ENCODE measurements around the gene UBE2E2.

DNA sequence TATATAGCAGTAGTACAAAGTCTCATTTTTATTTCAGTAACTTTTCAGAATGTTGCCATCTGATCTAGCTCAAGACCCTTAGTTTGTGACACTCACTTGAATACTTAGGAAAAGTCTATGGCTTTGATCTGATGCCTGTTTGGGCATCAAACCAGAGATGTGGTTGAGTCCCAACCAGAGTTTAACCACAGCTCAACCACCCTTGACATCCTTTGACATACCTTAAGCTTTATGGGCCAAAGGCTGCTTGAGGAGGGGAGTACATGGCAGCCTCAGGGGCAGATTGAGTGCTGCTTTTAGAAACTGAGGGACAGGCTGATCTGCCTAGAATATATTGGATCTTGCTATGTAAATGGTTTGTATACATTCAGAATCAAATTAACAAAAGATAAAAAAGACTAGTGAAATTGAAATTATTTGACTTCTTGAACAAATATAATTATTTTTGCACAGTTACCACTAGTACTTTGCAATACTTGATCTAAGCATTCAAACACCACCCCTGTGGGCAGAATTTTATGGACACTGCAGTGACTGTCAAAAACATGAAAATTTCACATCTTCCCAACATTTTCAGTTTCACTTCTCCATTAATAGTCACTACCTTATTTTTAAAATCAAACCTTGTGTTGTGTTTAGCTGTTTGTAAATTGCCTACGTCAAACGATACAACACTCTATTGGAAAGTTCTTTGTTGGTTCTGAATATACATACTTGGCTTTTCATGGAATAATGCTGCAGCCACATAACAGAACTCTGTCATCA, 199.8 kb downstream of the UBE2E2 start:
- TF ChIP-seq ARNTL (CRISPR knock-in tag; IDR thresholded peaks at IDR 0.05; ENCODE audit: borderline replicate concordance, low read depth) (no peak), PPARA (CRISPR knock-in tag; IDR thresholded peaks at IDR 0.05; ENCODE audit: borderline replicate concordance) (no peak), ESRRG (CRISPR knock-in tag; IDR thresholded peaks at IDR 0.05) (no peak), OSR1 (CRISPR knock-in tag; IDR thresholded peaks at IDR 0.05) (no peak), RARB (CRISPR knock-in tag; IDR thresholded peaks at IDR 0.05) (no peak), BACH2 (CRISPR knock-in tag; IDR thresholded peaks at IDR 0.05; ENCODE audit: borderline replicate concordance) (no peak), TOX (CRISPR knock-in tag; IDR thresholded peaks at IDR 0.05; ENCODE audit: borderline replicate concordance) (no peak), GLIS3 (CRISPR knock-in tag; IDR thresholded peaks at IDR 0.05) (no peak)
- TF ChIP-seq, protein P1, sequence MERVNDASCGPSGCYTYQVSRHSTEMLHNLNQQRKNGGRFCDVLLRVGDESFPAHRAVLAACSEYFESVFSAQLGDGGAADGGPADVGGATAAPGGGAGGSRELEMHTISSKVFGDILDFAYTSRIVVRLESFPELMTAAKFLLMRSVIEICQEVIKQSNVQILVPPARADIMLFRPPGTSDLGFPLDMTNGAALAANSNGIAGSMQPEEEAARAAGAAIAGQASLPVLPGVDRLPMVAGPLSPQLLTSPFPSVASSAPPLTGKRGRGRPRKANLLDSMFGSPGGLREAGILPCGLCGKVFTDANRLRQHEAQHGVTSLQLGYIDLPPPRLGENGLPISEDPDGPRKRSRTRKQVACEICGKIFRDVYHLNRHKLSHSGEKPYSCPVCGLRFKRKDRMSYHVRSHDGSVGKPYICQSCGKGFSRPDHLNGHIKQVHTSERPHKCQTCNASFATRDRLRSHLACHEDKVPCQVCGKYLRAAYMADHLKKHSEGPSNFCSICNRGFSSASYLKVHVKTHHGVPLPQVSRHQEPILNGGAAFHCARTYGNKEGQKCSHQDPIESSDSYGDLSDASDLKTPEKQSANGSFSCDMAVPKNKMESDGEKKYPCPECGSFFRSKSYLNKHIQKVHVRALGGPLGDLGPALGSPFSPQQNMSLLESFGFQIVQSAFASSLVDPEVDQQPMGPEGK (CRISPR knock-in tag; IDR thresholded peaks at IDR 0.05; ENCODE audit: borderline replicate concordance) = no peak
- TF ChIP-seq, protein P2, sequence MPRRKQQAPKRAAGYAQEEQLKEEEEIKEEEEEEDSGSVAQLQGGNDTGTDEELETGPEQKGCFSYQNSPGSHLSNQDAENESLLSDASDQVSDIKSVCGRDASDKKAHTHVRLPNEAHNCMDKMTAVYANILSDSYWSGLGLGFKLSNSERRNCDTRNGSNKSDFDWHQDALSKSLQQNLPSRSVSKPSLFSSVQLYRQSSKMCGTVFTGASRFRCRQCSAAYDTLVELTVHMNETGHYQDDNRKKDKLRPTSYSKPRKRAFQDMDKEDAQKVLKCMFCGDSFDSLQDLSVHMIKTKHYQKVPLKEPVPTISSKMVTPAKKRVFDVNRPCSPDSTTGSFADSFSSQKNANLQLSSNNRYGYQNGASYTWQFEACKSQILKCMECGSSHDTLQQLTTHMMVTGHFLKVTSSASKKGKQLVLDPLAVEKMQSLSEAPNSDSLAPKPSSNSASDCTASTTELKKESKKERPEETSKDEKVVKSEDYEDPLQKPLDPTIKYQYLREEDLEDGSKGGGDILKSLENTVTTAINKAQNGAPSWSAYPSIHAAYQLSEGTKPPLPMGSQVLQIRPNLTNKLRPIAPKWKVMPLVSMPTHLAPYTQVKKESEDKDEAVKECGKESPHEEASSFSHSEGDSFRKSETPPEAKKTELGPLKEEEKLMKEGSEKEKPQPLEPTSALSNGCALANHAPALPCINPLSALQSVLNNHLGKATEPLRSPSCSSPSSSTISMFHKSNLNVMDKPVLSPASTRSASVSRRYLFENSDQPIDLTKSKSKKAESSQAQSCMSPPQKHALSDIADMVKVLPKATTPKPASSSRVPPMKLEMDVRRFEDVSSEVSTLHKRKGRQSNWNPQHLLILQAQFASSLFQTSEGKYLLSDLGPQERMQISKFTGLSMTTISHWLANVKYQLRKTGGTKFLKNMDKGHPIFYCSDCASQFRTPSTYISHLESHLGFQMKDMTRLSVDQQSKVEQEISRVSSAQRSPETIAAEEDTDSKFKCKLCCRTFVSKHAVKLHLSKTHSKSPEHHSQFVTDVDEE (CRISPR knock-in tag; IDR thresholded peaks at IDR 0.05) = no peak
- TF ChIP-seq, protein P3, sequence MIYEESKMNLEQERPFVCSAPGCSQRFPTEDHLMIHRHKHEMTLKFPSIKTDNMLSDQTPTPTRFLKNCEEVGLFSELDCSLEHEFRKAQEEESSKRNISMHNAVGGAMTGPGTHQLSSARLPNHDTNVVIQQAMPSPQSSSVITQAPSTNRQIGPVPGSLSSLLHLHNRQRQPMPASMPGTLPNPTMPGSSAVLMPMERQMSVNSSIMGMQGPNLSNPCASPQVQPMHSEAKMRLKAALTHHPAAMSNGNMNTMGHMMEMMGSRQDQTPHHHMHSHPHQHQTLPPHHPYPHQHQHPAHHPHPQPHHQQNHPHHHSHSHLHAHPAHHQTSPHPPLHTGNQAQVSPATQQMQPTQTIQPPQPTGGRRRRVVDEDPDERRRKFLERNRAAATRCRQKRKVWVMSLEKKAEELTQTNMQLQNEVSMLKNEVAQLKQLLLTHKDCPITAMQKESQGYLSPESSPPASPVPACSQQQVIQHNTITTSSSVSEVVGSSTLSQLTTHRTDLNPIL (CRISPR knock-in tag; IDR thresholded peaks at IDR 0.05; ENCODE audit: low read depth) = no peak
- TF ChIP-seq, protein P4, sequence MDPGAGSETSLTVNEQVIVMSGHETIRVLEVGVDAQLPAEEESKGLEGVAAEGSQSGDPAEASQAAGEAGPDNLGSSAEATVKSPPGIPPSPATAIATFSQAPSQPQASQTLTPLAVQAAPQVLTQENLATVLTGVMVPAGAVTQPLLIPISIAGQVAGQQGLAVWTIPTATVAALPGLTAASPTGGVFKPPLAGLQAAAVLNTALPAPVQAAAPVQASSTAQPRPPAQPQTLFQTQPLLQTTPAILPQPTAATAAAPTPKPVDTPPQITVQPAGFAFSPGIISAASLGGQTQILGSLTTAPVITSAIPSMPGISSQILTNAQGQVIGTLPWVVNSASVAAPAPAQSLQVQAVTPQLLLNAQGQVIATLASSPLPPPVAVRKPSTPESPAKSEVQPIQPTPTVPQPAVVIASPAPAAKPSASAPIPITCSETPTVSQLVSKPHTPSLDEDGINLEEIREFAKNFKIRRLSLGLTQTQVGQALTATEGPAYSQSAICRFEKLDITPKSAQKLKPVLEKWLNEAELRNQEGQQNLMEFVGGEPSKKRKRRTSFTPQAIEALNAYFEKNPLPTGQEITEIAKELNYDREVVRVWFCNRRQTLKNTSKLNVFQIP (CRISPR knock-in tag; IDR thresholded peaks at IDR 0.05; ENCODE audit: borderline replicate concordance, low read depth) = no peak
